Measurements from ENCODE around the gene CDK14. TPM values are rescaled to one million over a fixed set of nuclear protein-coding genes. Genes with fewer than 3 reads are reported as not detected.

The CDK14 gene
- total and polyA plus RNA-seq, 10 of the 15 experiments (the other 5 are each of a cell fraction or from before 2014, with no cell fraction given): 6.5 to 61.3 (median 24.2) TPM

DNA sequence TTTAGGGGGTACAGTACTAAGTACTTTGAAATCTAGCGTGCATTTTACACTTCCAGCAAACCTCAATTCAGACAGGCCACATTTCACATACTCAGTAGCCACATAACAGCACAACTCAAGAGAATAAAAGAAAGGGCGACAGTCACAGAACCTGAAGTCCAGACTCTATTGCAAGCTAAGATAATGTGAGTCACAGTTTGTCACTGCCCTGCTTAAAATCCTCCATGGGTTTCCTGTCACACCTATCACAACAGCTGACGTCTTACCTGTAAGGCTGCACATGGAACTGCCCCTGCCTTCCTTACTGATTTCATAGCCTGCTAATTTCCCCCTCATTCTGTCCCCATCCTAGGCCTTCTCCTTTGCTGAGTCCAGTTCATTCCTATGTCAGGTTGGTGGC is 16.1 kb upstream of the CDK14 start:
- WGBS (ENCODE audit: insufficient coverage, insufficient replicate concordance, low lambda C conversion rate, missing lambda C conversion rate): 72% methylated on average over 3 of the region's 3 CpGs

More for the DNA sequence above, 16.1 kb upstream of the CDK14 start:
- FAIRE-seq (no peak), DNase-seq (ENCODE audit: low read depth, low spot score) (no peak), ATAC-seq (no peak)
- ChIA-PET POLR2A (no interaction called here), SMC1A (ENCODE audit: uncharacterized antibody, unreplicated experiment) (no interaction called here), CTCF (interaction anchor here (1.2 to 1.8 kb wide), 2 partner anchors 12 to 125 kb away, joined by 4 read pairs; no protein-coding TSS in a partner anchor), RAD21 (ENCODE audit: unreplicated experiment) (no interaction called here)
- H3K9ac ChIP-seq (ENCODE audit: control insufficient read depth, insufficient read depth, low read length): no peak overlapping the region
- no peaks in the 10 kb centered on the region for H3K4me1 ChIP-seq (ENCODE audit: control insufficient read depth, insufficient read depth, low read length)
- TF ChIP-seq SP1 (IDR thresholded peaks at IDR 0.05; ENCODE audit: low read depth, low read length) (no peak), MTA3 (IDR thresholded peaks at IDR 0.05; ENCODE audit: borderline replicate concordance, low read length) (no peak), ETV6 (conservative IDR thresholded peaks at IDR 0.05 in 1 of 2, IDR thresholded peaks at IDR 0.05 in 1 of 2; ENCODE audit: borderline replicate concordance in 1 of 2, low read depth in 1 of 2) (no peak), FOS (IDR thresholded peaks at IDR 0.05; ENCODE audit: borderline replicate concordance, extremely low read depth, insufficient read length) (no peak), PAX8 (IDR thresholded peaks at IDR 0.05) (no peak), TCF3 (IDR thresholded peaks at IDR 0.05; ENCODE audit: borderline replicate concordance, insufficient read depth, low read depth, low read length) (no peak), BCL3 (IDR thresholded peaks at IDR 0.05; ENCODE audit: borderline replicate concordance, insufficient read depth, low read depth, low read length, poor library complexity, severe bottlenecking) (no peak), CREM (IDR thresholded peaks at IDR 0.05; ENCODE audit: low read depth) (no peak), EZH2 (IDR thresholded peaks at IDR 0.05; ENCODE audit: borderline replicate concordance, control insufficient read depth, low read depth, low read length) (no peak), PRDM15 (CRISPR knock-in tag; IDR thresholded peaks at IDR 0.05) (no peak), RFX5 (IDR thresholded peaks at IDR 0.05; ENCODE audit: low read depth, low read length) (no peak), SIN3A (IDR thresholded peaks at IDR 0.05; ENCODE audit: low read depth, low read length) (no peak), CBX5 (IDR thresholded peaks at IDR 0.05; ENCODE audit: low read depth) (no peak), MEF2B (IDR thresholded peaks at IDR 0.05; ENCODE audit: partially characterized antibody, poor library complexity, severe bottlenecking) (no peak), KAT2A (conservative IDR thresholded peaks at IDR 0.05; ENCODE audit: control insufficient read depth, low read depth, low read length) (no peak), PBX3 (IDR thresholded peaks at IDR 0.05; ENCODE audit: insufficient replicate concordance, low read depth, low read length) (no peak), WRNIP1 (IDR thresholded peaks at IDR 0.05; ENCODE audit: borderline replicate concordance, low read depth, low read length) (no peak), JUND (IDR thresholded peaks at IDR 0.05; ENCODE audit: low read depth, low read length) (no peak), BCL11A (IDR thresholded peaks at IDR 0.05; ENCODE audit: low read depth, low read length) (no peak)
- H3K36me3 ChIP-seq (ENCODE audit: control insufficient read depth in 2 of 2, insufficient read depth in 2 of 2, low read length in 1 of 2): no peaks in the 10 kb centered on the region
- H2AFZ ChIP-seq (ENCODE audit: control insufficient read depth, low read depth, low read length): no peak overlapping the region
- no peak overlapping the region for H3K27ac ChIP-seq (ENCODE audit: control insufficient read depth, insufficient read depth)
- H3K27me3 ChIP-seq (replicated peaks in 1 of 2; ENCODE audit: control insufficient read depth in 2 of 2, insufficient read depth in 2 of 2, low read length in 1 of 2): no peaks in the 10 kb centered on the region
- intact Hi-C loops (cut with micrococcal nuclease; ENCODE audit: unreplicated experiment): no loop called here
- no peak overlapping the region for H3K4me2 ChIP-seq (ENCODE audit: control insufficient read depth, insufficient read depth)
- H3K4me3 ChIP-seq: no peak overlapping the region
- no peaks in the 10 kb centered on the region for H4K20me1 ChIP-seq (ENCODE audit: control insufficient read depth, insufficient read depth)
- no peaks in the 10 kb centered on the region for H3K9me3 ChIP-seq (replicated peaks; ENCODE audit: control insufficient read depth, insufficient read depth, low read length)
- in situ Hi-C loops (cut with MboI): no loop called here
- BruUV-seq (replicated peaks): no TSS peak
- H3K79me2 ChIP-seq (ENCODE audit: control insufficient read depth, insufficient read depth, low read length): no peaks in the 10 kb centered on the region

Data from GM12878 (cell line).